Tibial nerve (tissue), 4 donors: ENCODE measurements around the gene RPTOR.

Experiments
- CTCF ChIP-seq, 5 experiments: fragments of 200-600 bp in 3 of 5; fragments of 450-650 bp in 2 of 5; sonication (generic) in 3 of 5; IDR thresholded peaks; one replicate each; pipeline ENCODE4 v1.5.1; 2016 to 2019; ENCODE audit warnings: antibody characterized with exemption in 5 of 5, mild to moderate bottlenecking in 3 of 5, moderate library complexity in 2 of 5
- EP300 ChIP-seq, 2 donors: sonication (generic); formaldehyde crosslinking; IDR thresholded peaks; one replicate each; pipeline ENCODE4 v1.6.1; 2017; ENCODE audit warnings: antibody characterized with exemption in 2 of 2, mild to moderate bottlenecking in 1 of 2
- POLR2A ChIP-seq, 2 donors: fragments of 450-650 bp; IDR thresholded peaks; one replicate each; pipeline ENCODE4 v1.6.1; 2017; ENCODE audit warnings: antibody characterized with exemption in 2 of 2, mild to moderate bottlenecking in 2 of 2, moderate library complexity in 2 of 2

- TF ChIP-seq CTCF (IDR thresholded peaks at IDR 0.05) (no peak), EP300 (IDR thresholded peaks at IDR 0.05) (no peak), POLR2A (IDR thresholded peaks at IDR 0.05) (no peak)
Observed at GRCh38 chr17:80526116-80526910, 18.3 kb upstream of the RPTOR start.
